Measurements from ENCODE around the gene SUPT4H1.

DNA sequence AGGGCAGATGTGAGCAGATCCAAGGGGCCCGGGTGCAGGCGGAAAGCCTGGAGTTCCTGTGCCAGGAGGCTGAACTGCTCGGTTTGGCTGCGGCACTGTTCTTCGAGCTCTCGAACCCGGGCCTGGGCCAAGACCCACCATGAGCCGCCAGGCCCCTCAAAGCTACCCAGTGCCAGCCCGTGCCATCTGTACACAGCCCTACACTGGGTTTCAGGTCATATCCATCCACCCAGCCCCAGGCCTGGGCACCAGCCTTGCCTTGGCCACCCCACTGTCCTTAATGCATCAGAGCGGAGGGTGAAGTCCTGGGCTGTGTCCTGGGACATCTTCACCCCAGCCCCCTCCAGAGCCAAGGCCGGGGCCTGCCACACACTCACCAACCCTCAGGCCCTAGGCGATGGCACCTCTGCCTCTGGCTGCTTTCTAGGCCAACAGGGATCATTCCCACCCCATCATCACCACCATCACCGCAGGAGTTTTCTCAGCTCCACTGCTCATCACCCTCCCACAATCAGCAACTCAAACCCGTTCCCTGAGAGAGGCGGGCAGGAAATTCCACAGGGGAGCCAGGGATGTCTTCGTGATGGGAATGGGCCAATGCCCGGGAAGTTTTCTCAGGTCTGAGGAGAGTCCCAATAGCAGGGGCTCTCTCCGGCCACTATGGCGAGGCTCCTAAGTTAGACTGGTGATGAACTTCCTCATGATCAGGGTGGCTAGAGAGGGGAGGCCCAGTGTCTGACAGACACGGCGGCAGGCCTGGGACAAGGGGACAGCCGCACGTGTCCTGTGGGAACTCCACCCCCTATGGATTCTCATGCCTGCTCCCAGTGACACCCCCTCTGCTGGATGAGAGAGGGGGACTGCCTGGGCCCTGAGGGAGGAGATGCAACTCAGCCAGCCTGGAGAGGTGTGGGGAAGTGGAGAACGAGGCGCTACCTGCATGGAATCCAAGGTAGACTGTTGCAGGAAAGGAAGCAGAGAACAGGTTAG lies 32.5 kb downstream of the SUPT4H1 start:
- TF ChIP-seq, protein P1, sequence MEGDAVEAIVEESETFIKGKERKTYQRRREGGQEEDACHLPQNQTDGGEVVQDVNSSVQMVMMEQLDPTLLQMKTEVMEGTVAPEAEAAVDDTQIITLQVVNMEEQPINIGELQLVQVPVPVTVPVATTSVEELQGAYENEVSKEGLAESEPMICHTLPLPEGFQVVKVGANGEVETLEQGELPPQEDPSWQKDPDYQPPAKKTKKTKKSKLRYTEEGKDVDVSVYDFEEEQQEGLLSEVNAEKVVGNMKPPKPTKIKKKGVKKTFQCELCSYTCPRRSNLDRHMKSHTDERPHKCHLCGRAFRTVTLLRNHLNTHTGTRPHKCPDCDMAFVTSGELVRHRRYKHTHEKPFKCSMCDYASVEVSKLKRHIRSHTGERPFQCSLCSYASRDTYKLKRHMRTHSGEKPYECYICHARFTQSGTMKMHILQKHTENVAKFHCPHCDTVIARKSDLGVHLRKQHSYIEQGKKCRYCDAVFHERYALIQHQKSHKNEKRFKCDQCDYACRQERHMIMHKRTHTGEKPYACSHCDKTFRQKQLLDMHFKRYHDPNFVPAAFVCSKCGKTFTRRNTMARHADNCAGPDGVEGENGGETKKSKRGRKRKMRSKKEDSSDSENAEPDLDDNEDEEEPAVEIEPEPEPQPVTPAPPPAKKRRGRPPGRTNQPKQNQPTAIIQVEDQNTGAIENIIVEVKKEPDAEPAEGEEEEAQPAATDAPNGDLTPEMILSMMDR (conservative IDR thresholded peaks at IDR 0.05; ENCODE audit: low read depth, low read length): no peak
- no peak for TF ChIP-seq EZH2 (IDR thresholded peaks at IDR 0.05; ENCODE audit: low read length, unreplicated experiment)
- TF ChIP-seq EZH2phosphoT487 (IDR thresholded peaks at IDR 0.05; ENCODE audit: borderline replicate concordance, low read length): no peak

Data from PC-3 (cell line).